Measurements from ENCODE around the gene ELP1. TPM values are rescaled to one million over a fixed set of nuclear protein-coding genes. Genes with fewer than 3 reads are reported as not detected.
A peak's percentile ranks its signal among the peaks of the same experiment; 100 is the strongest.
"Not testable (repeated sequence)": the region's sequence is repeated elsewhere in the genome, so short reads cannot be mapped to it uniquely, and the experiment has no call there.

Gene ELP1
- total RNA-seq, 2 donors from 2014 or later: 28.1 to 34.3 TPM

DNA sequence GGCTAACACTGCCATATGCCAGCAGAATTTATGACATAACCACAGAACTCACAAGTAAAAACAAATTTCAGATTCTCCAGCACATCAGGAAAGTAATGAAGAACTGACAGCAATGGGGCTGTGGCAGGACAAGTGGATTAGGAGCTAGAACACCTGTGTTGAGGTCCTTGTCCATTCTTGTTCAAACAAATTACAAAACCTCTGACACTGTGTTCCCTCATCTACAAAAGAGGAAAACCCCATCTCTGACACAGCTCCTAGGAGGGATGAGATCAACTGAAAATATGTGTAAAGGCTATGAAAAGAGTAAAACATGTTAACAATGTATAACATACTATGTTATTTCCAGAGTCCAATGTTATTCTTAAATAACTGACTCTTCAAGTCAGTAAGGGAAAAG lies 23.5 kb downstream of the ELP1 start:
- H3K4me3 Mint-ChIP-seq: no peak overlapping the region
- no peaks in the 10 kb centered on the region for H3K27me3 Mint-ChIP-seq
- no peak for DNase-seq (ENCODE audit: low spot score)
- no peaks in the 10 kb centered on the region for H3K9me3 Mint-ChIP-seq
- no peak overlapping the region for H3K27ac Mint-ChIP-seq
- peaks cover 37% of the 10 kb centered on the region for H3K36me3 Mint-ChIP-seq
- no peak for ATAC-seq
- peaks cover 8 to 11% of the 10 kb centered on the region in 2 donors for H3K4me1 Mint-ChIP-seq (ENCODE audit: low read depth in 2 of 2)

DNA sequence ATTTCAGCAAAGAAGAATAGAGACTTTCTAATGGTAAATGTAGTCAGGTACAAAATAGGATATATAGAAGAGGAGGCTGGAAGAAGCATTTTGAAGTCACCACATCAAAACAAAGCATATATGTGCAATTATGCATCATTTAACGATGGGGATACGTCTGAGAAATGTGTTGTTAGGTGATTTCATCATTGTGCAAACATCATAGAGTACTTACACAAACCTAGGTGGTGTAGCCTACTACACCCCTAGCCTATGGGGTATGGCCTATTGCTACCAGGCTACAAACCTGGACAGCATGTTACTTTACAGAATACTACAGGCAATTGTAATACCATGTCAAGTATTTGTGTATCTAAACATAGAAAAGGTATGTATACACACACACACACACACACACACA lies 28.4 kb downstream of the ELP1 start:
- peaks cover 48% of the 10 kb centered on the region for H3K36me3 Mint-ChIP-seq
- H3K4me3 Mint-ChIP-seq: no peak overlapping the region
- H3K27ac Mint-ChIP-seq: no peak overlapping the region
- DNase-seq (ENCODE audit: low spot score) (no peak), ATAC-seq (no peak)
- no peaks in the 10 kb centered on the region for H3K27me3 Mint-ChIP-seq
- no peaks in the 10 kb centered on the region for H3K4me1 Mint-ChIP-seq (ENCODE audit: low read depth in 2 of 2)
- H3K9me3 Mint-ChIP-seq: no peaks in the 10 kb centered on the region

DNA sequence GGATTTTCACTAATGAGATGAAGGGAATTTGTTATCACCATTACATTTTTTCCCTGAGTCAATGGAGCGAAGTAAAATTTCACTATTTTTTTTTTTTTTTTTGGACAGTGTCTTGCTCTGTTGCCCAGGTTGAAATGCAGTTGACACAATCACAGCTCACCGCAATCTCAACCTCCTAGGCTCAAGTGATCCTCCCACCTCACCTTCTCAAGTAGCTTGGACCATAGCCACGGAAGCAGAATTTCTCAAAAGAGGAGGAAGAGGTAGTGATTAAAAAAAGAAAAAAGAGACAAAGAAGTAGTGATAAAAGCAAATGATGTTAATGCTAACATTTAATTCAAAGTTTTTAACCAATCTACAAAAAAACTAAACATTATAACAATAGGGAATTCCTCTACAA lies 29.8 kb downstream of the ELP1 start:
- H3K4me1 Mint-ChIP-seq (ENCODE audit: low read depth in 2 of 2): no peaks in the 10 kb centered on the region
- DNase-seq (ENCODE audit: low spot score) (no peak), ATAC-seq (no peak)
- no peaks in the 10 kb centered on the region for H3K27me3 Mint-ChIP-seq
- no peaks in the 10 kb centered on the region for H3K9me3 Mint-ChIP-seq
- H3K36me3 Mint-ChIP-seq: peaks cover 45% of the 10 kb centered on the region
- no peak overlapping the region for H3K27ac Mint-ChIP-seq
- no peak overlapping the region for H3K4me3 Mint-ChIP-seq

DNA sequence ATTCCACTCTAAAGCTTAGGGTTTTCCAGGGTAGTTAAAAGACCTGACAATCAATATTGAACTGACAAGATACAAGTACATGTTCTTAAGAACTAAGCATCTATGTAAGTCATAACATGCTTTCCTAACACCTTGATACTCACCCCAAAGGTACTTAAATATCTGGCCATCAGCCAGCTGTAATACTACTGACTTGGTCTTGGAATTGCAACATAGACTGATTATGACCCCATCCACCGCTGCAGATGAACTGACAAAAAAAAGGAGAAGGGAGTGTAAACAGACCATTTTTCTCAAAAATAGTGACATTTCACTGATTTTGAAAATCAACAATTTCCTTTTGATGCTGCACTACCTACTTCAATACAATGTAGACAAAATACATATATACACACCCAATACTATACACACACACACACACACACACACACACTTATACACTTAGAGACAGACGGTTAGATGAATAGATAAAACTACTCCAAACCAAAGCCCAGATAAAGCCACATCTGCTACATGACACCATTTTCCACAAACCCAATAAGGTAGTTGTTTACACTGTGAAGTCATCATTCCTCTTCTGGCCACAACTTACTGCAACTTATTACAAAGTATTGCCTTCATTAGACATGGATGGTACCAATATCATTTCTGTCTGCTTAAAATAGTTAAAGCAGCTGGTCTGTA lies 30.4 kb downstream of the ELP1 start:
- Mint-ChIP-seq H3K27ac (no peak overlapping the region), H3K4me1 (ENCODE audit: low read depth in 2 of 2) (no peaks in the 10 kb centered on the region), H3K27me3 (no peaks in the 10 kb centered on the region), H3K4me3 (no peak overlapping the region), H3K9me3 (no peaks in the 10 kb centered on the region), H3K36me3 (peaks cover 39% of the 10 kb centered on the region)
- no peak for ATAC-seq
- no peak for DNase-seq (ENCODE audit: low spot score)

DNA sequence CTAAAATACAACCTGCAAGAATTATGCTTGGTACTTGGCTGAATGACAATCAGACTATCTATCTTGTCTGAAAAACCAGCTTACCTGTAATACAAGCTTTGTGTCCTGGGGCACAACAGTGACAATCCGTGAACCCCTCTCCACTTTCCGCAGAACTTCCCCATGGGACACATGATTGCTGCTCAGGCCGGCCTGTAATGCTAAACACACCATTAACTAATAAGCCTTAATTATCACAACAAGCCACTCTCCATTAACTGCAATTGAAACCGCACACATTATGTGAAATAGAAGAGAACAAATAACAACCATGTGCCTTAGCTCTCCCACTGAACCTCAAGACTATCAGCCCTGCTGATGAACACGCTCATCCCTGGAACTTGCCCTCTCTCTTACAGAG lies 33.7 kb downstream of the ELP1 start:
- Mint-ChIP-seq H3K9me3 (no peaks in the 10 kb centered on the region), H3K4me3 (no peak overlapping the region), H3K27ac (no peak overlapping the region), H3K36me3 (peaks cover 49% of the 10 kb centered on the region), H3K27me3 (no peaks in the 10 kb centered on the region), H3K4me1 (ENCODE audit: low read depth in 2 of 2) (no peaks in the 10 kb centered on the region)
- ATAC-seq (no peak), DNase-seq (ENCODE audit: low spot score) (no peak)

DNA sequence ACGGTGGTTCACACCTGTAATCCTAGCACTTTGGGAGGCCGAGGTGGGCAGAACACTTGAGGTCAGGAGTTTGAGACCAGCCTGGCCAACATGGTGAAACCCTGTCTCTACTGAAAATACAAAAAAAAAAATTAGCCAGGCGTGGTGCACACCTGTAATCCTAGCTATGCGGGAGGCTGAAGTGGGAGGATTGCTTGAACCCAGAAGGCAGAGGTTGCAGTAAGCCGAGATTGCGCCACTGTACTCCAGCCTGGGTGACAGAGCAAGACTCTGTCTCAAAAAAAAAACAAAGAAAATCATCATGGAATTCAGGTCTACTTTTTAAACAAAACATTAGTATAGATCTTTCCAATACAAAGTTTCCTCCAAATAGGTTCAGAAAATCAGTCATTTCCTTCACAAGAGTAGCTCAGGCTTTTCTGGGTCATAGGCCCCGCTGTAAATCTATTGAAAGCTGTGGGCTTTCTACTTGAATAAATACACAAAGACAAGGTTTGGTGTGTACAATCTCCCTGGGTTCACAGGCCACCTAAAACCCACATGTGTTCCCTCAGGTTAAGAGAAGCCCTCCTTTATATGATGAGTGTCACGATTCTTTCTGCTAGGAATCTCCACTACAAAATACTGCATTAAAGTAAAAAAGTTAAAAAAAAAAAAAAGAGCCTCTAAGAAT lies 34.8 kb downstream of the ELP1 start:
- H3K27ac Mint-ChIP-seq; DNase-seq (ENCODE audit: low spot score); H3K9me3 Mint-ChIP-seq; H3K27me3 Mint-ChIP-seq; H3K4me1 Mint-ChIP-seq (ENCODE audit: low read depth in 2 of 2); H3K4me3 Mint-ChIP-seq; ATAC-seq: not testable (repeated sequence)
- H3K36me3 Mint-ChIP-seq: peaks cover 51% of the 10 kb centered on the region

DNA sequence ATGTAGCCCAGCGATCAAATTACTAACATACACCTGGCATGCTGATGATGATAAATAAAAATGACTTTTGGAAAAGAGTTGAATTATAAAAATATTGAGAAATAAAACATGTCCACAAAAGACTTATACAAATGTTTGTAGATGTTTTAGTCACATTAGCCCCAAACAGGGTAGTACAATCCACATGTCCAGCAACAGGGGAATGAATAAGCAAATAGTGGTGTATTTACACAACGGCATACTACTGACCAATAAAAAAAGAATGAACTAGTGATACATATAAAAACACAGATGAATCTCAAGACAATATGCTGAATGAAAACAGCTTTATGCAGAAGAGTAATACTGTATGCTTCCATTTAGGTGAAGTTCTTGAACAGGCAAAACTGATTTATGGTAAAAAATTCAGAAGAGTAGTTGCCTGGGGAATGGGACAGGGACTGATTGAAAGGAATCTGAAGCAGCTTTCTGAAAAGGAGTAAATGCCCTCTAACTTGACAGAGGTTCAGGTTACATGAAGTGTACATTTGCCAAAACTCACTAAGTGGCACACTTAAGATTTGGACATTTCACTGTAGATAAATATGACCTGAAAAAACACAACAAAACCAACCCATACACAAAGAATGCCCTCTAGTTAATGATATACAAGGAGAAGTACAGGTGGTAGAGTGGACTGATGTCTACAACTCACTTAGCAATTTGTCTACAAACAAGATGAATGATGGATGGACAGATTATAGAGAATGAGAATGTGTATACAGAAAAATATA lies 36.4 kb downstream of the ELP1 start:
- ATAC-seq: no peak
- Mint-ChIP-seq H3K9me3 (no peaks in the 10 kb centered on the region), H3K36me3 (peaks cover 47% of the 10 kb centered on the region), H3K4me3 (no peak overlapping the region), H3K27ac (no peak overlapping the region), H3K27me3 (no peaks in the 10 kb centered on the region), H3K4me1 (ENCODE audit: low read depth in 2 of 2) (no peaks in the 10 kb centered on the region)
- DNase-seq (ENCODE audit: low spot score): no peak

DNA sequence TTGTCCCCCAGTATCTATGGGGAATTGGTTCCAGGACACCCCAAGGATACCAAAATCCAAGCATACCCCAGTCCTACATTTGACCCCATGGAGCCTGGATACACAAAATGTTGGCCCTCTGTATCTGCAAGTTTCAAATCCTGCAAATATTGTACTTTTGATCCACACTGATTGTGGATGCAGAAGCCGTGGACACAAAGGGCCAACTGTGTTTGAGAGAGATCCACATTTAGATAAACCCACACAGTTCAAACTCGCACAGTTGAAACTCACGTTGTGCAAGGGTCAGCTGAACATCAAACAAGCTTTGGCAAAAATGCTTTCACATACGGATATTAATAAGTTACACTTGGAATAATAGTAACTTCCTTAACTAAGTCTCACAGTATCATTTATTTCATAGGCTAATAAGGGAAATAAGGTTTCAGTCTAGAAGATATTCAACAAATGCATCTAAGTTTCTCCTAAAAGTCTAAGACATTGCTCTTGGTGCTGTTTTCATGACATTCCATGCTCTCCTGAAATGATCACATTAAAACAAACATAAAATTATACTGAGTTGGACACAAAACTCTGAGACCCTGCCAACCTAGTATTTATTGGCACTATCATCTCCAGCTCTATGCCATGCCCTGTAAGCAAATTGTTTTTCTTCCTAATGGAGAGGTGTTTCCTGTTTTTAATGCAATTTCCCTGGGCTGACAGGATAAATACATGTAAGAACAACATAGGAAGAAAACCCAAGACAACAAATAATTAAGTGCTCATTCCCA lies 39.5 kb downstream of the ELP1 start:
- no peak for DNase-seq (ENCODE audit: low spot score)
- ATAC-seq: no peak
- Mint-ChIP-seq H3K27me3 (no peaks in the 10 kb centered on the region), H3K36me3 (peaks cover 56% of the 10 kb centered on the region), H3K27ac (no peak overlapping the region), H3K4me3 (no peak overlapping the region), H3K4me1 (ENCODE audit: low read depth in 2 of 2) (no peaks in the 10 kb centered on the region), H3K9me3 (no peaks in the 10 kb centered on the region)

DNA sequence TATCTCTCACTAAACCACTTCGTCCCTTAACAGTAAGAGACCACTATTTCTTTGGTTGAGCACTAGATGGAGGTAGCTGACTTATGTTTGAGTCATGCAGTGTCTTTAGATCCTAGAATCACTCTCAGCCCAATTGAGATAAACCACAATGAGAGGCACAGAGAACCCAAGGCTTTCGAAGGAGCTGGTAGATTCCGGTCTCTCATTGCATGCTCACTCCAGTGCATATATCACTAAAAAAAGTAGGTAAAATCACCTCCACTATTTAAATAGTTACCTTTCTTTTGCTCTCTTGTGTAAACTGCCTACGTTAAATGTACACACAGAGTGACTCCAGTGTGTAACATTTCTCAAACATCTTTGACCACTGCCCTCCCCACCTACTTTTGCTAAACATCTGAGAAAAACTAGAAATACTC lies 44.3 kb downstream of the ELP1 start:
- Mint-ChIP-seq H3K9me3 (no peaks in the 10 kb centered on the region), H3K27me3 (no peaks in the 10 kb centered on the region), H3K4me3 (no peak overlapping the region), H3K4me1 (ENCODE audit: low read depth in 2 of 2) (peaks cover 7 to 9% of the 10 kb centered on the region in 2 donors), H3K36me3 (peaks cover 46% of the 10 kb centered on the region), H3K27ac (no peak overlapping the region)
- ATAC-seq (no peak), DNase-seq (ENCODE audit: low spot score) (no peak)

DNA sequence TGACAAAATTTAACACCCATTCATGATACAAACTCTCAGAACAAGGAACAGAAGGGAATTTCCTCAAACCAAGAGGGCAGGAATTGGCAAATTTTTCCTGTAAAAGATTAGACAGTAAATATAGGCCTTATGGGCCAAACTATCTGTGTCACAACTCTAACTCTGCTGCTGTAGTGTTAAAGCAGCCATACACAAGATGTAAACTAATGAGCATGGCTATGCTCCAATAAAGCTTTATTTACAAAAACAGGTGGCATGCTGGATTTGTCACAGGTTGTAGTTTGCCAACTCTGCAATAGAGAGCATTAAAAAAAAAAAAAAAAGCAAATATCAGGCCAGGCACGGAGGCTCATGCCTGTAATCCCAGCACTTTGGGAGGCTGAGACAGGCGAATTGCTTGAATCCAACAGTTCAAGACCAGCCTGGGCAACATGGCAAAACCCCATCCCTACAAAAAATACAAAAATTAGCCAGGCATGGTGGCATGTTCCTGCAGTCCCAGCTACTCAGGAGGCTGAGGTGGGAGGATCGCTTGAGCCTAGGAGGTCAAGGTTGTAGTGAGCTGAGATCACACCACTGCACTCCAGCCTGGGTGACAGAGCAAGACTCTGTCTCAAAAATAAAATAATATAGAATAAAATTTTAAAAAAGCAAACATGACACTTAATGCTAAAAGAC lies 47.2 kb downstream of the ELP1 start:
- not testable (repeated sequence) for ATAC-seq; DNase-seq (ENCODE audit: low spot score)

DNA sequence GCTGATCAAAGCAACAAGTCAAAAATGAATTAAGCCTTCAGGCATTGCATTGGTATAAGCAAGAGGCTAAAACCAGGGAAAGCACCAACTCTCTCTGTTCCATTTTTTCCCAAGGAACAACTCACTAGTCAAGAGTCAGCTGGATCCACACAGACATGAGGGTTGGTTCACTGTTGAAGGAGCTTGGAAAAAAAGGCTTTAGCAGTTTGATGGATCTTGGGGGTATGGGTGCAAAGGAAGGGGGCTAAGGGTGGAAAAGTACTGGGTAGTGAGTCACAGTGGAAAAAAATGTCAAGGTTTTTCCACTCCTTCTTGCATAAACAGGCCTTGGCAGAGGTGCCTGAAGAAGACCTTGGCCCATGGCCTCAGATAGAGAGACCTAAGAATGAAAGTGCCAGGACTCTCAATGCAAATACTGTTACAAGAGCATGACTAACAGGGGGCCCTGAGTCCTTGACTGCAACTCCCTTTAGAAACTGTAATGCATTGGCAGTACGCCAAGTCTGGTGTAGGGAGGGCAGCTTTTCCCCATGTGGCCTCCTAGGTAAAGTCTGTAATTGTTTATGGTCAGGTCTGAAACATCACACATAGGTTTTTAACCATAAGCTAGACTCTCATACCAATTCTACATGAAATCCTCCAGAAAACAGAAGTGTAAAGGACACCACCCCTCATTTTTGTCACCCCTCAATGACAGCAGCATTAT lies 48.1 kb downstream of the ELP1 start:
- no peak overlapping the region for H3K4me3 Mint-ChIP-seq
- ATAC-seq (peak; percentile 75 to 86), DNase-seq (ENCODE audit: low spot score) (no peak)
- peaks cover 36% of the 10 kb centered on the region for H3K36me3 Mint-ChIP-seq
- H3K9me3 Mint-ChIP-seq: no peaks in the 10 kb centered on the region
- H3K27ac Mint-ChIP-seq: peak overlapping the region; percentile 52 to 74
- no peaks in the 10 kb centered on the region for H3K27me3 Mint-ChIP-seq
- H3K4me1 Mint-ChIP-seq (ENCODE audit: low read depth in 2 of 2): peaks cover 7 to 9% of the 10 kb centered on the region in 2 donors

More for the DNA sequence above, 47.2 kb downstream of the ELP1 start:
- H3K4me1 Mint-ChIP-seq (ENCODE audit: low read depth in 2 of 2); H3K9me3 Mint-ChIP-seq; H3K4me3 Mint-ChIP-seq; H3K27me3 Mint-ChIP-seq: not testable (repeated sequence)
- Mint-ChIP-seq H3K36me3 (peaks cover 41% of the 10 kb centered on the region), H3K27ac (peak overlapping the region in 1 of 2 donors; percentile 74)

DNA sequence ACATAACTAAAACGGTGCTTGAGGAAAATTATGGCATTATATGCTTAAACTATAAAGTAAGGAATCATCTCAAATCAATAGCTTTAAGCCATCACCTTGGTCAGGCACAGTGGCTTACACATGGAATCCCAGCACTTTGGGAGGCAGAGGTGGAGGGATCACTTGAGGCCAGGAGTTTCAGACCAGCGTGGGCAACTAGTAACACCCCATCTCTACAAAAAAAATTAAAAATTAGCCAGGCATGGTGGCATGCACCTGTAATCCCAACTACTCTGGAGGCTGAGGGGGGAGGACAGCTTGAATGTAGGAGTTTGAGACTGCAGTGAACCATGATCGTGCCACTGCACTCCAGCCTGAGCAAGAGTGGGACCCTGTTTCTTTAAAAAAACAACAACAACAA lies 49.2 kb downstream of the ELP1 start:
- Mint-ChIP-seq H3K36me3 (peaks cover 35% of the 10 kb centered on the region), H3K4me3 (no peak overlapping the region), H3K27me3 (no peaks in the 10 kb centered on the region), H3K27ac (no peak overlapping the region), H3K4me1 (ENCODE audit: low read depth in 2 of 2) (peaks cover 7 to 9% of the 10 kb centered on the region in 2 donors), H3K9me3 (no peaks in the 10 kb centered on the region)
- DNase-seq (ENCODE audit: low spot score) (no peak), ATAC-seq (no peak)

DNA sequence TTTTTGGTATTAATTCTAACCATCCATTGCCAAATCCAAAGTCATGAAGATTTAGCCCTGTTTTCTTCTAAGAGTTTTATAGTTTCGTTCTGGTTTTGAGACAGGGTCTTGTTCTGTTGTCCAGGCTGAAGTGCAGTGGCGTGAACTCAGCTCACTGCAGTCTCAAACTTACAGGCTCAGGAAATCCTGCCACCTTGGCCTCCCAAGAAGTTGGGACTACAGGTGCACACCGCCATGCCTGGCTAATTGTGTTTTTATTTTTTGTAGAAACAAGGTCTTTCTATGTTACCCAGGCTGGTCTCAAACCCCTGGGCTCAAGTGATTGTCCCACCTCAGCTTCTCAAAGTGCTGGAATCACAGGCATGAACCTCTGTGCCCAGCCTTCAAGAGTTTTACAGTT lies 50.8 kb downstream of the ELP1 start:
- no peak for ATAC-seq
- H3K9me3 Mint-ChIP-seq: no peaks in the 10 kb centered on the region
- H3K27ac Mint-ChIP-seq: no peak overlapping the region
- no peaks in the 10 kb centered on the region for H3K27me3 Mint-ChIP-seq
- DNase-seq (ENCODE audit: low spot score): no peak
- peaks cover 42% of the 10 kb centered on the region for H3K36me3 Mint-ChIP-seq
- H3K4me1 Mint-ChIP-seq (ENCODE audit: low read depth in 2 of 2): peaks cover 7 to 9% of the 10 kb centered on the region in 2 donors
- no peak overlapping the region for H3K4me3 Mint-ChIP-seq
